ENCODE data around the gene HSPB1. TPM values are rescaled to one million over a fixed set of nuclear protein-coding genes. Genes with fewer than 3 reads are reported as not detected.
"Not testable (repeated sequence)": the region's sequence is repeated elsewhere in the genome, so short reads cannot be mapped to it uniquely, and the experiment has no call there.

The HSPB1 gene
- total RNA-seq, 1 donor from 2014 or later = 3,584 TPM

DNA sequence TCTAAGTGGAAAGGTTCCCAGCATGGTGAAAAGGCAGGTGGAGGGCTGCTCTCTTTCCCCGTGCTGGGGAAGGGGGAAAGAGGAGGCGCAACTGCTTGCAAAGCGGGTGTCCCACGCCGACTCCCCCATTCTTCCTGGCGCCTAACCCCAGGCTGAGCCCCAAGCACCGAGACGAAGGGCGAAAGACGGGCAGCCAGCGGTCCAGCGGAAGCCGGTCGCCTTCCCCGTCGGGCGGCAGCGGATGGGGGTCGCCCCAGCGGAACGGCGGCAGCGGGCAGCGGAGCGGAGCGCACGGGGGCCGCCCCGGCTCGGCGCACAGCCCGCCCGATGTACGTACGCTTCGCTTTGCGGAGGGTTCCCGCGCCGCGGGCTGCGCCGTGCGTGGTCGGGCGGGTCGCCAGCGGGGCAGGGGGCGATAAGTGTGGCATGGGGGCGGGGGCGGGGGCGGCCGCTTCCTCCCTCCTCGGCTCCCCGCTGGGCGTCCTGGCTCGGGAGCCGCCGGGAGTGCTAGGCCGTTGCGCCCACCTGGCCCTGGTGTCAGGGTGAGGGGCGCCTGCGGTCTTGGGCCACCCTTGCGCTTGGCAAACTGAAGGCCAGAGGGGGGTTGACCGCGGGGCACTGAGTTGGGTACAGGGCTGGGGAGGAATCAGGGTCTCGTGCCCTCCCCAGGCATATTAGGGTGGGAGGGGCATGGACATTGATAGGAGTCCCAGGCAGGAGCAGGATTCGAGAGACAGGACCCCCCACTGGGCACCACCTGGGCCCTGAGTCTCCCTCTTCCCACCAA lies 35.2 kb upstream of the HSPB1 start:
- H3K36me3 ChIP-seq = no peaks in the 10 kb centered on the region
- H3K4me1 ChIP-seq = peaks cover 8 to 16% of the 10 kb centered on the region in 2 donors
- no peak overlapping the region for H3K27ac ChIP-seq
- H3K27me3 ChIP-seq = peaks cover 4% of the 10 kb centered on the region
- peak overlapping the region; percentile 45 to 61 for H3K4me3 ChIP-seq
- no peak for DNase-seq (ENCODE audit: low spot score in 2 of 2)
- no peaks in the 10 kb centered on the region for H3K9me3 ChIP-seq
- intact Hi-C loops (cut with DNase I) = no loop called here
- TF ChIP-seq, protein P1, sequence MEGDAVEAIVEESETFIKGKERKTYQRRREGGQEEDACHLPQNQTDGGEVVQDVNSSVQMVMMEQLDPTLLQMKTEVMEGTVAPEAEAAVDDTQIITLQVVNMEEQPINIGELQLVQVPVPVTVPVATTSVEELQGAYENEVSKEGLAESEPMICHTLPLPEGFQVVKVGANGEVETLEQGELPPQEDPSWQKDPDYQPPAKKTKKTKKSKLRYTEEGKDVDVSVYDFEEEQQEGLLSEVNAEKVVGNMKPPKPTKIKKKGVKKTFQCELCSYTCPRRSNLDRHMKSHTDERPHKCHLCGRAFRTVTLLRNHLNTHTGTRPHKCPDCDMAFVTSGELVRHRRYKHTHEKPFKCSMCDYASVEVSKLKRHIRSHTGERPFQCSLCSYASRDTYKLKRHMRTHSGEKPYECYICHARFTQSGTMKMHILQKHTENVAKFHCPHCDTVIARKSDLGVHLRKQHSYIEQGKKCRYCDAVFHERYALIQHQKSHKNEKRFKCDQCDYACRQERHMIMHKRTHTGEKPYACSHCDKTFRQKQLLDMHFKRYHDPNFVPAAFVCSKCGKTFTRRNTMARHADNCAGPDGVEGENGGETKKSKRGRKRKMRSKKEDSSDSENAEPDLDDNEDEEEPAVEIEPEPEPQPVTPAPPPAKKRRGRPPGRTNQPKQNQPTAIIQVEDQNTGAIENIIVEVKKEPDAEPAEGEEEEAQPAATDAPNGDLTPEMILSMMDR (IDR thresholded peaks at IDR 0.05) = no peak

DNA sequence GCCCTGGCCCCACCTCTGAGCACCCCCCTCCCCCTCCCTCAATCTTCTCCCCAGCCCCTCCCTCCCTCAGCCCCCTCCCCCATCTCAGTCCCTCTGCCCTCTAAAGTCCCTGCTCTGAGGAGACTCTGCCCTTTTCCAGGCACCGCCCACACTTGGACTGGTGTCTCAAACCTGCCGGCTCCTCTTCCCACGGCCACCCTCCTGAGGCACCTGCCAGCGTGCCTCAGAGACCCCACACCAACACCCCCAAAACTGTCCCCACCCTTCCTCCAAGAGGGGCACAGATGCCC lies 34.6 kb upstream of the HSPB1 start:
- H3K36me3 ChIP-seq = no peaks in the 10 kb centered on the region
- H3K9me3 ChIP-seq = no peaks in the 10 kb centered on the region
- intact Hi-C loops (cut with DNase I) = no loop called here
- no peak for DNase-seq (ENCODE audit: low spot score in 2 of 2)
- no peak overlapping the region for H3K27ac ChIP-seq
- TF ChIP-seq, protein P1 (IDR thresholded peaks at IDR 0.05) = no peak
- peaks cover 8 to 16% of the 10 kb centered on the region in 2 donors for H3K4me1 ChIP-seq
- peak overlapping the region; percentile 39 to 45 for H3K4me3 ChIP-seq
- H3K27me3 ChIP-seq = peaks cover 4% of the 10 kb centered on the region

DNA sequence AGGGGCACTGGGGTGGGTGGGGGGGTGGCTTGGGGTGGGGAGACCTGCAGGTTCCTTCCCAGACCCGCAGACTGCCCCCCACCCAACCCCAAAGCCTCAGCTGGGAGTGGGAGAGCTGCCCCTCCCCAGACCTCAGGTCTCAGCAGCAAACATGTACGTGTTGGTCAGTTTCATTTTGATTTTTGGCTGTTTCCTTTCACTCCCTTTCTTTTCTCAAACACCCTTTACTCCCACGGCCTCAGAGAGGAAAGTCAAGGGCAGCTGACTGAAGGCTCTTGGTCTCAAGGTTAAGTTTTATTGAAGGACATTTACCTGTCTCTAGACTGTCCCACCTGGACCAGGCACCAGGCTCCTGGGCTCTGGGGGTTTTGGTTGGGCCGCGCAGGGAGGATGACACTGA lies 34.1 kb upstream of the HSPB1 start:
- Histone ChIP-seq H3K4me3 (peak overlapping the region; percentile 39 to 45), H3K27ac (no peak overlapping the region), H3K9me3 (no peaks in the 10 kb centered on the region), H3K36me3 (no peaks in the 10 kb centered on the region), H3K27me3 (peaks cover 4% of the 10 kb centered on the region), H3K4me1 (peaks cover 8 to 16% of the 10 kb centered on the region in 2 donors)
- TF ChIP-seq, protein P1 (IDR thresholded peaks at IDR 0.05) = no peak
- no peak for DNase-seq (ENCODE audit: low spot score in 2 of 2)
- intact Hi-C loops (cut with DNase I) = no loop called here

DNA sequence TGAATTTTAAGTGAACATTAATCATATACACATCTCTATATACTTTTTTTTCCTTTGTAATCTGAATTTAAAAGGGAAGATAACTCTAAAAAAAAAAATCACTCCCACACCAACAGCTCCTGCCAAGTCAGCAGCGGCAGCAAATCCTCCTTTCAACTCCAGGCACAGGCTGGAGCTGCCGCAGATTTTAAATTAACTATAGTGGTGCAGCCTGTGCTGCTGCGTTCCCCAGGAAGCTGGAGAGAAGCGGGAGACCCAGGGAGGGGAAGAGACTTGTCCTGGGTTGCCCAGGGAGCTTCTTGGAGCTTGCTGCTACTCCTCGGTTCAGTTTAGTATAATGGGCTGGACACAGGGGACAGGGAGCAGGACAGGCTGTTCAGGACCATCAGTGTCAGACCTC lies 32.6 kb upstream of the HSPB1 start:
- Histone ChIP-seq H3K36me3 (no peaks in the 10 kb centered on the region), H3K4me1 (peaks cover 8 to 16% of the 10 kb centered on the region in 2 donors), H3K9me3 (no peaks in the 10 kb centered on the region), H3K27ac (no peak overlapping the region), H3K4me3 (no peak overlapping the region), H3K27me3 (peaks cover 4% of the 10 kb centered on the region)
- no peak for DNase-seq (ENCODE audit: low spot score in 2 of 2)
- TF ChIP-seq, protein P1 (IDR thresholded peaks at IDR 0.05) = no peak
- intact Hi-C loops (cut with DNase I) = no loop called here

DNA sequence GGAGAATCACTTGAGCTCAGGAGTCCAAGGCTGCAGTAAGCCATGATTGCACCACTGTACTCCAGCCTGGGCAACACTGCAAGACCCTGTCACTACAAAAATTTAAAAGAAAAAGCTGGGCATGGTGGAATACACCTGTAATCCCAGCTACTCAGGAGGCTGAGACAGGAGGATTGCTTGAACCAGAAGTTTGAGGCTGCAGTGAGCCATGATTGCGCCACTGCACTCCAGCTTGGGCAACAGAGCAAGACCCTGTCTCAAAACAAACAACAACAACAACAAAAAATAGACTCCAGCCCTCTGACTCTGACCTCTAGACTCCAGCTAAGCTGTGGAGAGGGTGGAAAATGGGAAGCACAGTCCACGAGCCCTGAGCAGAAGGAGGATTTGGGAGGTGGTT lies 31.1 kb upstream of the HSPB1 start:
- intact Hi-C loops (cut with DNase I); H3K27ac ChIP-seq; H3K36me3 ChIP-seq; DNase-seq (ENCODE audit: low spot score in 2 of 2); H3K4me3 ChIP-seq; H3K27me3 ChIP-seq; H3K9me3 ChIP-seq: not testable (repeated sequence)
- peaks cover 8 to 16% of the 10 kb centered on the region in 2 donors for H3K4me1 ChIP-seq

DNA sequence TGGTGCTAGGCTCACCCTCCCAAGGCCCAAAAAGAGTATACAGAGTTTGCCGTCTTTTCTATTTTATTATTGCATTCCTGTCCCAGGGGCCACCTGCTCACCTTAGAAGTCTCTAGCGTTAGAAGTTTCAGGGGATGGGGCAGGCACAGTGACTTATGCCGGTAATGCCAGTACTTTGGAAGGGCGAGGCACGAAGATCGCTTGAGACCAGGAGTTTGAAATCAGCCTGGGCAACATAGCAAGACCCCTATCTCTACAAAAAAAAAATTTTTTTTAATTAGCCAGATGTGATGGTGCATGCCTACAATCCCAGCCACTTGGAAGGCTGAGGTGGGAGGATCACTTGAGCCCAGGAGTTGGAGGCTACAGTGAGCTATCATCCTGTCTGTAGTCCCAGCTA lies 30.3 kb upstream of the HSPB1 start:
- intact Hi-C loops (cut with DNase I) = no loop called here
- TF ChIP-seq, protein P1 (IDR thresholded peaks at IDR 0.05) = no peak
- H3K9me3 ChIP-seq = no peaks in the 10 kb centered on the region
- no peak overlapping the region for H3K27ac ChIP-seq
- peaks cover 5 to 10% of the 10 kb centered on the region in 2 donors for H3K4me1 ChIP-seq
- DNase-seq (ENCODE audit: low spot score in 2 of 2) = no peak
- no peak overlapping the region for H3K4me3 ChIP-seq
- H3K36me3 ChIP-seq = no peaks in the 10 kb centered on the region
- no peaks in the 10 kb centered on the region for H3K27me3 ChIP-seq

All from ascending aorta (tissue), 2 donors.